Neural progenitor cell (in vitro differentiated cells): ENCODE measurements around the gene KIAA1217. TPM values are rescaled to one million over a fixed set of nuclear protein-coding genes. Genes with fewer than 3 reads are reported as not detected.

Experiments
- DNase-seq: peaks from one replicate; pipeline ENCODE4 v3.0.0-alpha.2; 2016; ENCODE audit warnings: low spot score
- H2AFZ ChIP-seq: fragments of 200-600 bp; sonication (generic); replicated peaks from 2 replicates; pipeline ENCODE4 v1.6.1; 2016; ENCODE audit warnings: antibody characterized with exemption
- H3F3A ChIP-seq: fragments of 200-600 bp; sonication (generic); 2 replicates; pipeline ENCODE4 v1.6.1; 2016; ENCODE audit warnings: antibody characterized with exemption, low read depth
- H3K27ac ChIP-seq: fragments of 200-600 bp; sonication (generic); 2 replicates; pipeline ENCODE4 v1.5.1; 2016; ENCODE audit warnings: mild to moderate bottlenecking
- H3K27me3 ChIP-seq: fragments of 200-600 bp; sonication (generic); 2 replicates; pipeline ENCODE4 v1.6.1; 2016; ENCODE audit warnings: mild to moderate bottlenecking, moderate library complexity
- H3K36me3 ChIP-seq: fragments of 200-600 bp; sonication (generic); 2 replicates; pipeline ENCODE4 v1.5.1; 2016
- H3K4me1 ChIP-seq: fragments of 200-600 bp; sonication (generic); 2 replicates; pipeline ENCODE4 v1.6.1; 2016; ENCODE audit warnings: mixed run types
- H3K4me2 ChIP-seq: fragments of 200-600 bp; sonication (generic); 2 replicates; pipeline ENCODE4 v1.6.1; 2016
- H3K4me3 ChIP-seq: fragments of 200-600 bp; sonication (generic); 2 replicates; pipeline ENCODE4 v1.5.1; 2016
- H3K79me2 ChIP-seq: fragments of 200-600 bp; sonication (generic); 2 replicates; pipeline ENCODE4 v1.6.1; 2016; ENCODE audit warnings: low read depth
- H3K9ac ChIP-seq: fragments of 200-600 bp; sonication (generic); 2 replicates; pipeline ENCODE4 v1.6.1; 2016
- H3K9me3 ChIP-seq: fragments of 200-600 bp; sonication (generic); 2 replicates; pipeline ENCODE4 v1.5.1; 2016; ENCODE audit warnings: low read depth
- H4K20me1 ChIP-seq: fragments of 200-600 bp; sonication (generic); 2 replicates; pipeline ENCODE4 v1.6.1; 2016; ENCODE audit warnings: low read depth
- H3K27ac Mint-ChIP-seq: 3 replicates; pipeline ENCODE4 v1.8.0; 2021; ENCODE audit warnings: mixed read lengths
- H3K27me3 Mint-ChIP-seq: 2 replicates; pipeline ENCODE4 v1.8.0; 2022; ENCODE audit warnings: low read depth, mild to moderate bottlenecking, inconsistent platforms, moderate library complexity, mixed read lengths; ENCODE audit not compliant: insufficient read depth
- H3K36me3 Mint-ChIP-seq: 3 replicates; pipeline ENCODE4 v1.8.0; 2021; ENCODE audit warnings: mixed read lengths
- H3K4me1 Mint-ChIP-seq: 3 replicates; pipeline ENCODE4 v1.8.0; 2021; ENCODE audit warnings: mixed read lengths
- H3K4me3 Mint-ChIP-seq: 3 replicates; pipeline ENCODE4 v1.8.0; 2021; ENCODE audit warnings: mild to moderate bottlenecking, moderate library complexity, mixed read lengths
- H3K9me3 Mint-ChIP-seq: 3 replicates; pipeline ENCODE4 v1.8.0; 2020; ENCODE audit warnings: mixed read lengths
- EZH2 ChIP-seq: fragments of 200-600 bp; sonication (generic); IDR thresholded peaks from 2 replicates; pipeline ENCODE4 v1.6.1; 2017; ENCODE audit warnings: antibody characterized with exemption, mild to moderate bottlenecking, moderate library complexity
- EZH2phosphoT487 ChIP-seq: fragments of 200-600 bp; sonication (generic); IDR thresholded peaks from 2 replicates; pipeline ENCODE4 v1.6.1; 2017; ENCODE audit warnings: antibody characterized with exemption
- total RNA-seq: library from RNA; depleted of rRNA; stranded (reverse); fragments of >200 nt; gene quantifications from 2 replicates; pipeline ENCODE4 v1.2.3, GENCODE V29; 2015; ENCODE audit warnings: low replicate concordance
- TF ChIP-seq, protein P1 (sequence below): fragments of 200-600 bp; sonication (generic); IDR thresholded peaks from 2 replicates; pipeline ENCODE4 v1.5.1; 2017; ENCODE audit warnings: antibody characterized with exemption, mild to moderate bottlenecking

The KIAA1217 gene
- total RNA-seq, 1 donor from 2014 or later, result 13.1 TPM

GRCh38 chr10:24246365-24246764, 37.4 kb downstream of the KIAA1217 start:
- peaks cover 4% of the 10 kb centered on the region for H3K4me1 Mint-ChIP-seq
- Histone ChIP-seq H3K27ac (no peak overlapping the region), H3K9ac (no peak overlapping the region), H3K9me3 (no peaks in the 10 kb centered on the region), H3F3A (peaks cover 11% of the 10 kb centered on the region), H3K36me3 (no peaks in the 10 kb centered on the region), H3K27me3 (no peaks in the 10 kb centered on the region), H2AFZ (no peak overlapping the region), H3K4me3 (no peak overlapping the region), H4K20me1 (no peaks in the 10 kb centered on the region), H3K4me1 (peaks cover 10% of the 10 kb centered on the region), H3K4me2 (no peak overlapping the region), H3K79me2 (peaks cover 5% of the 10 kb centered on the region)
- TF ChIP-seq, protein P1, sequence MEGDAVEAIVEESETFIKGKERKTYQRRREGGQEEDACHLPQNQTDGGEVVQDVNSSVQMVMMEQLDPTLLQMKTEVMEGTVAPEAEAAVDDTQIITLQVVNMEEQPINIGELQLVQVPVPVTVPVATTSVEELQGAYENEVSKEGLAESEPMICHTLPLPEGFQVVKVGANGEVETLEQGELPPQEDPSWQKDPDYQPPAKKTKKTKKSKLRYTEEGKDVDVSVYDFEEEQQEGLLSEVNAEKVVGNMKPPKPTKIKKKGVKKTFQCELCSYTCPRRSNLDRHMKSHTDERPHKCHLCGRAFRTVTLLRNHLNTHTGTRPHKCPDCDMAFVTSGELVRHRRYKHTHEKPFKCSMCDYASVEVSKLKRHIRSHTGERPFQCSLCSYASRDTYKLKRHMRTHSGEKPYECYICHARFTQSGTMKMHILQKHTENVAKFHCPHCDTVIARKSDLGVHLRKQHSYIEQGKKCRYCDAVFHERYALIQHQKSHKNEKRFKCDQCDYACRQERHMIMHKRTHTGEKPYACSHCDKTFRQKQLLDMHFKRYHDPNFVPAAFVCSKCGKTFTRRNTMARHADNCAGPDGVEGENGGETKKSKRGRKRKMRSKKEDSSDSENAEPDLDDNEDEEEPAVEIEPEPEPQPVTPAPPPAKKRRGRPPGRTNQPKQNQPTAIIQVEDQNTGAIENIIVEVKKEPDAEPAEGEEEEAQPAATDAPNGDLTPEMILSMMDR, result no peak
- TF ChIP-seq EZH2 (no peak), EZH2phosphoT487 (no peak)
- H3K4me3 Mint-ChIP-seq, result no peak overlapping the region
- peaks cover 2% of the 10 kb centered on the region for H3K36me3 Mint-ChIP-seq
- H3K27me3 Mint-ChIP-seq, result no peaks in the 10 kb centered on the region
- H3K9me3 Mint-ChIP-seq, result no peaks in the 10 kb centered on the region
- DNase-seq, result no peak
- H3K27ac Mint-ChIP-seq, result no peak overlapping the region

GRCh38 chr10:24247841-24248240, 38.9 kb downstream of the KIAA1217 start:
- peaks cover 6% of the 10 kb centered on the region for H3K4me1 Mint-ChIP-seq
- H3K9me3 ChIP-seq, result no peaks in the 10 kb centered on the region
- H3K4me2 ChIP-seq, result no peak overlapping the region
- H3K79me2 ChIP-seq, result no peaks in the 10 kb centered on the region
- H3K27ac Mint-ChIP-seq, result no peak overlapping the region
- no peaks in the 10 kb centered on the region for H3K27me3 ChIP-seq
- peaks cover 17% of the 10 kb centered on the region for H3K4me1 ChIP-seq
- no peak overlapping the region for H3K4me3 ChIP-seq
- no peak overlapping the region for H2AFZ ChIP-seq
- H3F3A ChIP-seq, result peaks cover 18% of the 10 kb centered on the region
- no peak overlapping the region for H3K9ac ChIP-seq
- TF ChIP-seq, protein P1, result no peak
- no peak for TF ChIP-seq EZH2phosphoT487
- no peak for TF ChIP-seq EZH2
- no peaks in the 10 kb centered on the region for H4K20me1 ChIP-seq
- no peak overlapping the region for H3K4me3 Mint-ChIP-seq
- H3K36me3 ChIP-seq, result no peaks in the 10 kb centered on the region
- no peak for DNase-seq
- no peaks in the 10 kb centered on the region for H3K27me3 Mint-ChIP-seq
- no peaks in the 10 kb centered on the region for H3K9me3 Mint-ChIP-seq
- H3K36me3 Mint-ChIP-seq, result peaks cover 2% of the 10 kb centered on the region
- no peak overlapping the region for H3K27ac ChIP-seq

- Histone ChIP-seq H4K20me1 (no peaks in the 10 kb centered on the region), H3K27me3 (no peaks in the 10 kb centered on the region), H3K4me3 (no peak overlapping the region), H3K9me3 (no peaks in the 10 kb centered on the region), H3F3A (peaks cover 21% of the 10 kb centered on the region), H3K27ac (peak overlapping the region; percentile 5), H3K36me3 (no peaks in the 10 kb centered on the region), H3K9ac (no peak overlapping the region), H3K4me1 (peaks cover 25% of the 10 kb centered on the region), H2AFZ (no peak overlapping the region), H3K4me2 (peak overlapping the region; percentile 2), H3K79me2 (no peaks in the 10 kb centered on the region)
- Mint-ChIP-seq H3K27ac (peak overlapping the region; percentile 50), H3K4me1 (peaks cover 9% of the 10 kb centered on the region), H3K36me3 (peaks cover 2% of the 10 kb centered on the region), H3K4me3 (no peak overlapping the region), H3K9me3 (no peaks in the 10 kb centered on the region), H3K27me3 (no peaks in the 10 kb centered on the region)
- no peak for DNase-seq
- TF ChIP-seq, protein P1, result no peak
- no peak for TF ChIP-seq EZH2
- TF ChIP-seq EZH2phosphoT487, result no peak
These were observed 41.0 kb downstream of the KIAA1217 start for GRCh38 chr10:24249829-24250415.
